Spleen (tissue), 11 donors: ENCODE data around the gene GOPC. TPM values are rescaled to one million over a fixed set of nuclear protein-coding genes. Genes with fewer than 3 reads are reported as not detected.

Experiments used
- DNase-seq: peaks from one replicate; pipeline ENCODE4 v3.0.0-alpha.2; 2020
- H3K27ac ChIP-seq, 8 donors: fragments of 200-600 bp; sonication (generic) in 7 of 8; 1 replicate in 4 of 8; 2 replicates in 4 of 8; pipeline versions ENCODE4 v1.5.0 to v1.8.0; 2016 to 2021; ENCODE audit warnings: inconsistent platforms in 4 of 8, mild to moderate bottlenecking in 4 of 8, moderate library complexity in 1 of 8
- H3K27me3 ChIP-seq, 7 donors: fragments of 200-600 bp; sonication (generic) in 6 of 7; replicated peaks in 1 of 7; 1 replicate in 4 of 7; 2 replicates in 3 of 7; pipeline versions ENCODE4 v1.5.0 to v1.8.0; 2016 to 2021; ENCODE audit warnings: inconsistent platforms in 3 of 7, mild to moderate bottlenecking in 1 of 7
- H3K36me3 ChIP-seq, 6 donors: fragments of 200-600 bp; sonication (generic) in 5 of 6; 1 replicate in 4 of 6; 2 replicates in 2 of 6; pipeline versions ENCODE4 v1.5.0 to v1.8.0; 2016 to 2021; ENCODE audit warnings: inconsistent platforms in 2 of 6
- H3K4me1 ChIP-seq, 6 donors: fragments of 200-600 bp; sonication (generic) in 5 of 6; 1 replicate in 3 of 6; 2 replicates in 3 of 6; pipeline versions ENCODE4 v1.5.0 to v1.8.0; 2016 to 2021; ENCODE audit warnings: inconsistent platforms in 3 of 6
- H3K4me3 ChIP-seq, 8 donors: fragments of 200-600 bp; sonication (generic) in 7 of 8; 1 replicate in 4 of 8; 2 replicates in 4 of 8; pipeline versions ENCODE4 v1.5.0 to v1.8.0; 2016 to 2021; ENCODE audit warnings: inconsistent platforms in 4 of 8, mild to moderate bottlenecking in 4 of 8, moderate library complexity in 2 of 8
- H3K9me3 ChIP-seq, 8 donors: fragments of 200-600 bp; sonication (generic) in 7 of 8; 1 replicate in 4 of 8; 2 replicates in 4 of 8; pipeline versions ENCODE4 v1.5.0 to v1.8.0; 2016 to 2021; ENCODE audit warnings: inconsistent platforms in 4 of 8
- POLR2A ChIP-seq, 3 donors: fragments of 450-650 bp; IDR thresholded peaks; one replicate each; pipeline ENCODE4 v1.5.1; 2017; ENCODE audit warnings: antibody characterized with exemption in 3 of 3, mild to moderate bottlenecking in 1 of 3
- POLR2AphosphoS5 ChIP-seq, 3 donors: sonication (generic); formaldehyde crosslinking; IDR thresholded peaks; one replicate each; pipeline ENCODE4 v1.5.1; 2017; ENCODE audit warnings: antibody characterized with exemption in 3 of 3
- WGBS, 5 donors: extraction: QIAGEN DNeasy Blood & Tissue Kit in 3 of 5; methylation state at CpG; one replicate each; pipeline versions ENCODE4 v1.1.5 to v1.1.7; 2013 to 2018; 5-methylcytosine and 5-hydroxymethylcytosine counted together
- intact Hi-C: fragments of 100-400 bp; cut with DNase I; formaldehyde crosslinking; loops from one replicate; pipeline ENCODE4 v1.15.0; 2023; ENCODE audit warnings: low total_unique reads
- polyA plus RNA-seq, 3 donors: library from polyadenylated mRNA; stranded (reverse); fragments of 200-250 nt; gene quantifications; one replicate each; pipeline ENCODE4 v1.2.1, GENCODE V29; 2013
- total RNA-seq, 7 donors: library from RNA; depleted of rRNA in 3 of 7; stranded (reverse); fragments of >200 nt in 3 of 7; fragmentation: NEBNext Ultra II Directional in 4 of 7; extraction: Animal tissue kit (Norgen Biotek cat#: 25700) in 4 of 7; gene quantifications; one replicate each; pipeline versions ENCODE4 v1.1.0 to v1.2.1, GENCODE V29; 2016 to 2021
- TF ChIP-seq, protein P1 (sequence below), 11 experiments: fragments of 200-600 bp in 7 of 11; fragments of 450-650 bp in 4 of 11; sonication (generic) in 4 of 11; IDR thresholded peaks in 8 of 11; conservative IDR thresholded peaks in 3 of 11; 1 replicate in 7 of 11; 2 replicates in 4 of 11; pipeline versions ENCODE4 v1.4.0 to v1.8.0; 2016 to 2021; ENCODE audit warnings: antibody characterized with exemption in 11 of 11, inconsistent platforms in 4 of 11, mild to moderate bottlenecking in 1 of 11
- donor health status: healthy with polysubstance abuse.
- donor health status: DM: no; HTN: no; CAD: no; lungs with moderate emphysema.
- donor health status: DM: no; HTN: no; CAD: no.
- donor health status: Bipolar disorder and iron deficiency.
- donor health status: healthy.
- donor health status: DM: no; HTN: no; CAD: no.
- donor health status: DM: yes; HTN: yes; CAD: no.

The GOPC gene
- total and polyA plus RNA-seq, 10 donors, result 13.5 to 26.7 (median 21.8) TPM

DNA sequence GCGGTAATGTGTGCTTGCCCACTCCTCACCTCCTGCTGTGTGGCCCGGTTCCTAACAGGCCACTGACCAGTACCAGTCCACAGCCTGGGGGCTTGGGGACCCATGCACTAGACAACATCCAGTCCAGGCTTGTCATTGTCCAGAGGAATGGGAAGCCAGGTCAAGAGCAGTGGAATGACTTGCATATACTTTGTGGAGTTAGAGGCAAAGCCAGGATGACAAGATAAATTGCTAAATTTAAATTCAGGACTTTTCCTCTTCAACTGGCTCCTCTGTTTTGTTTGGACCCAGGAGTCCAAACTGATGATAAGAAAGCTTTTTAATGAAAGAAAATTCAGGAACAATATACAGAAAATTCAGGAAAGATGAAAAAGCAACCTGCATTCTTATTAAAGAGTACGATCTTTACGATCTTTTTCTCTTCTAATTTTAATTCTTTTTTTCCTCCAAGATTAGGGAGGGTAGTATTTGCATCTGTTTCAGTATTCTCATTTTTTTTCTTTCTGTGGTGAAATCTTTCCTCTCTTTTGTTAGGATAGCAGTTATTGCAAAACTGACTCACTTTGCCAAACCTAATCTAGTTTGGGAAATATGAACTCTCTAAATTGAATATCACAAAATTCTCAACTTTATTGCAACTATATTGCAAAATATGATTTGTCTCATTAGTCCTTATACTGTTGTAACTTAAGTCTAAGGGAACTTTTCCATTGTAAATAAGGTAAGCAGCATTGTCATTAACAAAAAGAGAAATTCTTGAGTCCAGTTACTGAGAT, 71.7 kb downstream of the GOPC start:
- intact Hi-C loops, result no loop called here
- 92 to 99% (median 97%) methylated on average over 4 of the region's 4 CpGs for WGBS, 5 donors
- no peak for TF ChIP-seq POLR2A (IDR thresholded peaks at IDR 0.05)
- TF ChIP-seq POLR2AphosphoS5 (IDR thresholded peaks at IDR 0.05), result no peak
- TF ChIP-seq, protein P1, sequence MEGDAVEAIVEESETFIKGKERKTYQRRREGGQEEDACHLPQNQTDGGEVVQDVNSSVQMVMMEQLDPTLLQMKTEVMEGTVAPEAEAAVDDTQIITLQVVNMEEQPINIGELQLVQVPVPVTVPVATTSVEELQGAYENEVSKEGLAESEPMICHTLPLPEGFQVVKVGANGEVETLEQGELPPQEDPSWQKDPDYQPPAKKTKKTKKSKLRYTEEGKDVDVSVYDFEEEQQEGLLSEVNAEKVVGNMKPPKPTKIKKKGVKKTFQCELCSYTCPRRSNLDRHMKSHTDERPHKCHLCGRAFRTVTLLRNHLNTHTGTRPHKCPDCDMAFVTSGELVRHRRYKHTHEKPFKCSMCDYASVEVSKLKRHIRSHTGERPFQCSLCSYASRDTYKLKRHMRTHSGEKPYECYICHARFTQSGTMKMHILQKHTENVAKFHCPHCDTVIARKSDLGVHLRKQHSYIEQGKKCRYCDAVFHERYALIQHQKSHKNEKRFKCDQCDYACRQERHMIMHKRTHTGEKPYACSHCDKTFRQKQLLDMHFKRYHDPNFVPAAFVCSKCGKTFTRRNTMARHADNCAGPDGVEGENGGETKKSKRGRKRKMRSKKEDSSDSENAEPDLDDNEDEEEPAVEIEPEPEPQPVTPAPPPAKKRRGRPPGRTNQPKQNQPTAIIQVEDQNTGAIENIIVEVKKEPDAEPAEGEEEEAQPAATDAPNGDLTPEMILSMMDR (IDR thresholded peaks at IDR 0.05 in 8 of 11, conservative IDR thresholded peaks at IDR 0.05 in 3 of 11), result no peak
- Histone ChIP-seq H3K27ac (no peak overlapping the region), H3K27me3 (no peaks in the 10 kb centered on the region), H3K4me1 (no peaks in the 10 kb centered on the region), H3K36me3 (no peaks in the 10 kb centered on the region), H3K4me3 (no peak overlapping the region), H3K9me3 (no peaks in the 10 kb centered on the region)
- no peak for DNase-seq

DNA sequence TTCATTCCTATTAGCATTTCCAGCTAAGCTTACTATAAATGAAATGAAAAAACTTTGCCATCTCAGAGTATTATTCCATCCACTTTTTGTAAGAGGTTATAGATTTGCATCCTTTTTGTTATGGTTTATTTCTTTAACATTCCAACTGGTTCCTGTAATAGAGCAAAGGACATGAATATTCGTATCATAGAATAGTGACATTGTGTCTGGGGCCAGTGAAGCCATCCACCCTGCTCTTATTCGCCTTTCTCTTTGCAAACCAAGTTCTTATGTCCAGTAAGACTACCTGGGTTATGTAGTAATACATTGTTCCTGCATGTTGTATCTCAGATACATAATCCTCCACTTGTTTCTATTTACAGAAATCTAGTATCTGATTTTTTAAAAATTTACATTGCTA, 76.7 kb downstream of the GOPC start:
- H3K27ac ChIP-seq, result no peak overlapping the region
- no peaks in the 10 kb centered on the region for H3K4me1 ChIP-seq
- H3K27me3 ChIP-seq, result no peaks in the 10 kb centered on the region
- no peaks in the 10 kb centered on the region for H3K9me3 ChIP-seq
- H3K4me3 ChIP-seq, result no peak overlapping the region
- TF ChIP-seq POLR2A (IDR thresholded peaks at IDR 0.05), result no peak
- TF ChIP-seq, protein P1 (IDR thresholded peaks at IDR 0.05 in 8 of 11, conservative IDR thresholded peaks at IDR 0.05 in 3 of 11), result no peak
- no peak for TF ChIP-seq POLR2AphosphoS5 (IDR thresholded peaks at IDR 0.05)
- 86 to 93% (median 89%) methylated on average over 2 of the region's 2 CpGs for WGBS, 5 donors
- no peak for DNase-seq
- intact Hi-C loops, result no loop called here
- H3K36me3 ChIP-seq, result peaks cover 0 to 3% (median 0%) of the 10 kb centered on the region in 6 donors

DNA sequence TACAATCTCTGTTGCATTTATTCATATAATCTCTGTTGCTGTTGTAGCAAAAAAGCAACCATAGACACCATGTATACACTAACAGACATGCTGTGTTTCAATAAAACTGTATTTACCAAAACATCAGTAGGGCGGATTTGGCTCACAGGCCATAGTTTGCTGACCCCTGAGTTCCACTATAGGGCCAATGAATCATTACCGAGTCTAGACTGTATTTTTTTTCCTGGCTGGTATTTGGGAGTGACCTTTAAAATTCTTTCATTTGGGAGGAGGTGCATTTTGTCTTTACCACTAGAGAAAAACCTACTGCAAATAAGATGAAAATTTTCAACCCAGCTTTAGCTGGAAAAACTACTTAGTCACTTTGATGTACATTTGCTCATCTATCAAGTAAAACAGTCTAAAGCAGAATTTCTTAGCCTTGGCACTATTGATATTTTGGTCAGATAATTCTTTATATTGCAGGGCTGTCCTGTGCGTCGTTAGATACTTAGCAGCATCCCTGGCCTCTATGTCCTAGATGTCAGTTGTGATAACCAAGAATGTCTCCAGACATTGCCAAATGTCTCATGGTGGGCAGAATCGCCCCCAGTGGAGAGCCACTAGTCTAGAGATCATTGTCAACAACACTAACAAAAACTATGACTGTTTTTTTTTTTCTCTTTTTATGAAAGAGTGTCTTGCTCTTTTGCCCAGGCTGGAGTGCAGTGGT, 80.4 kb downstream of the GOPC start:
- H3K4me3 ChIP-seq, result no peak overlapping the region
- no peak for DNase-seq
- H3K9me3 ChIP-seq, result no peaks in the 10 kb centered on the region
- H3K4me1 ChIP-seq, result no peaks in the 10 kb centered on the region
- H3K36me3 ChIP-seq, result peaks cover 0 to 3% (median 0%) of the 10 kb centered on the region in 6 donors
- H3K27ac ChIP-seq, result no peak overlapping the region
- WGBS, 5 donors, result 89 to 94% (median 91%) methylated on average over 5 of the region's 5 CpGs
- intact Hi-C loops, result no loop called here
- no peak for TF ChIP-seq POLR2AphosphoS5 (IDR thresholded peaks at IDR 0.05)
- TF ChIP-seq, protein P1 (IDR thresholded peaks at IDR 0.05 in 8 of 11, conservative IDR thresholded peaks at IDR 0.05 in 3 of 11), result no peak
- H3K27me3 ChIP-seq, result no peaks in the 10 kb centered on the region
